Measurements from ENCODE around the gene SAMM50.

Gene SAMM50

GRCh38 chr22:43955040-43955882, at the start of gene SAMM50:
Gene SAMM50, plus strand, starts transcription at chr22:43955442. Its CDS starts 136 bp downstream, at chr22:43955578.
- DNase-seq: peak; percentile 94

DNA sequence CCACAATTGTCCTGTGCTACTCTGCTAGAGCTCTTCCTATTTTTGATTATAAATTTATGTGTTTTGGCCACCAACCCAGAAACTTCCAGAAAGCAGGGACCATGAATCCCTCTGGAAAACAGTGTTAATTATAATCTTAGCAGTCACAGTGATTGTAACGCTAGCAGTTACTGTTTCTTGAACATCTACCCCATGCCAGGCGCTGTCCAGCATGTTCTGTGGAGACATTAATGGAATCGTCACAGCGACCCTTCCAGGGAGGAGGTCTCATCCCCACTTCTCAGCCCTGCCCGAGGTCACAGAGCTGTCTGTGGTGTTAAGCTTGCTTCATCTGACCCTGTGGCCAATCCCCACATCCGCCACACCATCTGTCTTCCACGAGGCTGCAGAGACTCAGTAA, 49.6 kb upstream of the SAMM50 start:
- no peak for DNase-seq

- DNase-seq: no peak
Observed at GRCh38 chr22:43909708-43910107, 45.5 kb upstream of the SAMM50 start.

DNA sequence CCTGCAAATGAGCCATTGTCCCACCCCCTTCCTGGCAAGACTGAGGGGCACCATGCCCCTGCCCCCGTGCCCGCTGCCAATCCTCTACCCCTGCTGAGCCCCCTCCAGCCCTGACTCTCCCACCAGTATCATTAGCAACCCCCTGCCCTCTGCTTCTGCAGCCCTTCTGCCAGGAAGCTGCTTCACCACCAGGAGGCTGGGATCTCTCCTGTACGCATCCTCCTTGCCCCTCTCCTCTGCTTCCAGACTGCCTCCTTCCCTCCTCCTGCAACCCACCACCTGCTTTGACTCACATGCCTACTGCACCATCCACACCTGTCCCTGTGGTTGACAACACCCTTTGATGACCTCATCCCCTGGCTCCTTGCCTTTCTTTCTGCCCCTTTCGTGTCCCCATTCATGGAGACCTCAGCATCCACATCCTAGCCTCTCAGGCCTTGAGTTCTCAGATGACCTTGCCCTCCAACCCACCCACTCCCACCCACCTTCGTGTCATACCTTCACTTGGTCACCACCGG, 45.0 kb upstream of the SAMM50 start:
- DNase-seq: no peak

DNA sequence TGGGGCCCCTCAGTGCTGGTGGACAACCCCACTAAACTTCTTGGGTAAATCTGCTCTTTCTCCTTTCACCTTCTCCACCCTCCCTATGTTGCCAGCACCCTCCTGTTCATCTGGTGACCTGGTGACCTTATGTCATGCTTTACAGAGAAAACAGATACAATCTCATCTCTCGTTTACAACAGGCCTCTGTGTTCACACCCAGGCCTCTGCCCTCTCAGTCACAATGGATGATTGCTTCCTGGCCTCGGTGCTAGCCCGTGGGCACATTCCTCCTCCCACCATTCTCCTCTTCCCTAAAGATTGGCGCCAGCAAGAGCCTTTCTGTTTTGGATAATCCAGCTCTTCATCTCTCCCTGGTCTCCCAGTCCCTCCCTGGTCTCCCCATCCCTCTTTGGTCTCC, 43.9 kb upstream of the SAMM50 start:
- no peak for DNase-seq

DNA sequence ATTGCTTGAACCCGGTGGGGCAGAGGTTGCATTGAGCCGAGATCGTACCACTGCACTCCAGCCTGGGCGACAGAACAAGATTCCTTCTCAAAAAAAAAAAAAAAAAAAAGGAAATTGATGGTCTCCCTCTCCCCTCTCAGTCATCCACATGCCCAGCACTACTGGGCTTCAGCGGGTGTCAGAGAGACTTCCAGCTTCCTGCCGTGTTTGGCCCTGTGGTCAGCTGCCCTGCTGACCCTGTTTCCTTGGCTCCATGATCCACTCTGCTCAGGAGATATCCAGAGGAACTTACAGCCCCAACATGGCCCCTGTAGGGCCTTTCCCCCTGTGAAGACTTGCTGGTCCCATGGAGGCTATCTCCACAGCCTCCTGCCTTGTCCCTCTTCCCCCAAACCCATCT, 37.7 kb upstream of the SAMM50 start:
- no peak for DNase-seq

DNA sequence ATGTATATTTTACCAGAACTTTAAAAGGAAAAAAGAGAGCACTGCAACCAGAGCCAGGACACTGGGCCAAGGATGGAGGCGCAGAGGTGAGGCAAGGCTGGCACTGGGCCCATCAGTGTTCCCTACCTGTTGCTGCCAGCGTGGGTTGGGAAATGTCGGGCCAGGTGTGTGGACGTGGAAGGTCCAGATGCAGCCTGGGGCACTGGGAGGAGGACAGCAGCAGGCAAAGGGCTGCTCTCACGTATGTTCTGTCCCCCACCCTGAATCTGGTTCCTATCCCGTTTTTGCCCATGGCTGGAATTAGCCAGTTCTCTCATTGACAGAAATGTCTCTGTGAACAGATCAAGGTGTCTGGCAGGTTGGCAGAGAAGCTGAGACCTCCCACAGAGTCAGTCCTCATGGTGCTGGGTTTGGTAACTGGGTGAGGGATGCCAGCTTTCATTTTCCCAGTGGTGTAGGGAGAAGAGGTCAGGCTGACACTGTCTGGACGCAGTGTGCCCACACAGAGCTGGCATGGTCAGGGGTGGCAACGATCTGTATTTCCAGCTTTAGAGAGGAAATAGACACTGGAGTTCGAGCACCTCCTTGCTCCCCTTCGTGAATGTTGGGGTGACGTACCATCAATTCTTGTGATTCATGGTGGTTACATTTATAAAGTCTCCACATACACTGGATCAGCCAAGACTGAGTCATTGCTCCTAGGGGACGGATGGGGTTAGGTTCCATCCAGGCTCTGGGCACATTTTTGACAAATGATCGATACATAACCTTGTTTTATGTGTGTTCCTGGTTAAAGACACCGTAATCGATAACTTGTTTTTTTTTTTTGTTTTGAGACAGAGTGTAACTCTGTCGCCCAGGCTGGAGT, 35.9 kb upstream of the SAMM50 start:
- no peak for DNase-seq

- no peak for DNase-seq
Observed at GRCh38 chr22:43921370-43921769, 33.9 kb upstream of the SAMM50 start.

- no peak for DNase-seq
Observed at GRCh38 chr22:43922123-43922522, 33.1 kb upstream of the SAMM50 start.

DNA sequence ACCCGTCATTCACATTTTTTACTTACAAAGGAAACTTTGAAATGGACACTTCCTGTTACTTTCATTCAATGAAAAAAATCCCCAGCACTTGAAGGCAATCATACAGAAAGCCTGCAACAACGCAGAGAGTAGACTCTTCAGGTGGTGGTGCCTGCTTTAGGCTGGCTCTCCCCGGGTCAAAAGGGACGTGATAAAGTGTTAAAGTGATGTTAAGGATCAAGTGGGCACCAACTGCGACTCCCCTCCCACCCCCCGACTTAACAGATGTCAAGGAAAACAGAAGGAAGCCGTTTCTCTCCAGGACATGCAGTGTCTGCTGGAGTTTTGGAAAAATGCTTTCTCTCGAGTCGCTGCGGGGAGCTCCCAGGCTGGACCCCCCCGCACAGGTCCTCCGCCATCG, 32.1 kb upstream of the SAMM50 start:
- no peak for DNase-seq

DNA sequence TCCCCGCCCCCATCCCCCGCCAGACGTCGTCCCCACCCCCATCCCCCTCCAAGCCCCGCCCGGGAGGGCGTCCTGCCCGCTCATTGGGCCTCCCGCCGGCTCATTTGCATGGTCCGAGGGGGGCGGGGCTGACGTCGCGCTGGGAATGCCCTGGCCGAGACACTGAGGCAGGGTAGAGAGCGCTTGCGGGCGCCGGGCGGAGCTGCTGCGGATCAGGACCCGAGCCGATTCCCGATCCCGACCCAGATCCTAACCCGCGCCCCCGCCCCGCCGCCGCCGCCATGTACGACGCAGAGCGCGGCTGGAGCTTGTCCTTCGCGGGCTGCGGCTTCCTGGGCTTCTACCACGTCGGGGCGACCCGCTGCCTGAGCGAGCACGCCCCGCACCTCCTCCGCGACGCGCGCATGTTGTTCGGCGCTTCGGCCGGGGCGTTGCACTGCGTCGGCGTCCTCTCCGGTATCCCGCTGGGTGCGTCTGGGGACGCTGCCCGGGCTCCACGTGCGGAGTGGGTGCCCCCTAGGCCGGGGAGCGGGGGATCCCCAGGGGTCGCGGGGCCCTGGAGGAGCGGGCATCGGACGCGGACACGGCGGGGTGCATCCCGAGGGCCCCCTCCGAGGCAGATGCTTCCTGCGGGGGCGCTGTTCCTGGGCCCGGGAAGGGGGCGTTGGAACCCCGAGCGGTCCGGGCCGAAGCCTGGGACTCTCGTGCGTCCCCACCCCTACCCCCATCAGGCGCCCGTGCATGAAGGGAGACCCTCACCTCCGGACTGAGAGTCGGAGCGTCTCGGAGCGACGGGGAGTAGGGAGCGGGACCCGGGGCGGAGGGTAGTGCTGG, 31.4 kb upstream of the SAMM50 start, which contains the start of gene PNPLA3:
TSS of gene PNPLA3 (plus strand) at position 175 of the 834 bp plus-strand sequence. CDS start at position 282, 107 bp downstream.
- DNase-seq: peak; percentile 93

- no peak for DNase-seq
Observed at GRCh38 chr22:43924877-43925276, 30.4 kb upstream of the SAMM50 start.

GRCh38 chr22:43925433-43926348, 29.6 kb upstream of the SAMM50 start:
- DNase-seq: no peak

GRCh38 chr22:43926349-43926710, 28.9 kb upstream of the SAMM50 start:
- DNase-seq: no peak

- no peak for DNase-seq
Observed at GRCh38 chr22:43928468-43928867, 26.8 kb upstream of the SAMM50 start.

DNA sequence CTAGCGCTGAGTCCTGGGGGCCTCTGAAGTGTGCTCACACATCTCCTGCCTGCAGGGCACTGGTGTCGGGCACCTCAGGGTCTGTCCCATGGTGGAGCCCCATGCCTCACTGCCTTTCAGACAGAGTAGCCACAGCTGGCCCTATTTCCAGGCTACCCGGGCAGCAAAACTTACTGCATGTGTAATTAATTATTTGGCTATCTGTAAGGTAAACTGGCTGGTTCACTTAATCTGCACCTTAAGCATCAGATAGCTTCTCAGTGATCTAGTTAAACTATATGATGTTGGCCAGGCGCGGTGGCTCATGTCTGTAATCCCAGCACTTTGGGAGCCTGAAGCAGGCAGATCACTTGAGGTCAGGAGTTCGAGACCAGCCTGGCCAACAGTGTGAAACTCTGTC, 26.3 kb upstream of the SAMM50 start:
- no peak for DNase-seq

DNA sequence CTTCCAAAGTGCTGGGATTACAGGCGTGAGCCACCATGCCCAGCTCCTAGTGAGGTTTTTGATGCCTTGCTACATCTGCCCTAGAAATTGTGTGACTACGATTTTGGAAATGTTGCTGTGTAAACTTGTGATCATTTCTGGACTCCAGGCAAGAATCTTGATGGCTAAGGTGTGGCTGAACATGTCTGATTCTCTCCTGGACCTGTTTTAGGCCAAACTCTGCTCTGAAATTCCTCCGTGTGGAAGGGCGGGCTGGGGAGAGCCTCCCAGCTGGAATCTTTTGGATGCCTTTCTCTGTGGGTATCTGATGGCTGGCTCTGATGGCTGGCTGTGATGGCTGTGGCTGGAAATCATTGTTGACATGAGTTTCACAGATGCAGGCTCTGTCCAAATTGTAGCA, 23.5 kb upstream of the SAMM50 start:
- DNase-seq: no peak

- DNase-seq: no peak
Observed at GRCh38 chr22:43941449-43941848, 13.8 kb upstream of the SAMM50 start.

- DNase-seq: no peak
Observed at GRCh38 chr22:43944670-43945430, 10.4 kb upstream of the SAMM50 start.

- no peak for DNase-seq
Observed at GRCh38 chr22:43945632-43946383, 9.4 kb upstream of the SAMM50 start.

Measured in NCI-H2171 (cell line).